ENCODE results near the gene SUMO1.

Gene SUMO1

DNA sequence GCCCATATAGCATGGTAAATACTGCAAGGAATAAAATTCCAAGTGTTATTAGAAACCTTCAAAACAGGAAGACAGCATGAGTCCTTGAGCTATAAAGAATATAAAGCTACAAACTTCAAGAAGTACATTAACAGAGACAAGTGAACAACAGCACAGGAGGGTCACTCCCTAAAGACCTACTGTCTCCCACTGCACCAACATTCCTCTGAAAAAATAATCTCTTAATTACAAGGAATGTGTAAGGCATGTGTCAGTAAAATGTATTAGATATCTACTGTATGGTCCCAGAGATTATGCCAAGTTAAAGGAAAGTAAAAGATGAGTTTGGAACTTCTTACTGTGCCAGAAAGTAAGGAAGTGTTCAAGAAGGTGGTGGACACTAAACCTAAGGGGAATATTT, 29.9 kb downstream of the SUMO1 start:
- no peak for DNase-seq
- H3K36me3 ChIP-seq = peaks cover 48 to 62% (median 55%) of the 10 kb centered on the region in 3 donors
- H3K27ac ChIP-seq = no peak overlapping the region
- H3K4me1 ChIP-seq = no peaks in the 10 kb centered on the region
- H3K27me3 ChIP-seq = no peaks in the 10 kb centered on the region
- H3K9me3 ChIP-seq = no peaks in the 10 kb centered on the region
- TF ChIP-seq, protein P1, sequence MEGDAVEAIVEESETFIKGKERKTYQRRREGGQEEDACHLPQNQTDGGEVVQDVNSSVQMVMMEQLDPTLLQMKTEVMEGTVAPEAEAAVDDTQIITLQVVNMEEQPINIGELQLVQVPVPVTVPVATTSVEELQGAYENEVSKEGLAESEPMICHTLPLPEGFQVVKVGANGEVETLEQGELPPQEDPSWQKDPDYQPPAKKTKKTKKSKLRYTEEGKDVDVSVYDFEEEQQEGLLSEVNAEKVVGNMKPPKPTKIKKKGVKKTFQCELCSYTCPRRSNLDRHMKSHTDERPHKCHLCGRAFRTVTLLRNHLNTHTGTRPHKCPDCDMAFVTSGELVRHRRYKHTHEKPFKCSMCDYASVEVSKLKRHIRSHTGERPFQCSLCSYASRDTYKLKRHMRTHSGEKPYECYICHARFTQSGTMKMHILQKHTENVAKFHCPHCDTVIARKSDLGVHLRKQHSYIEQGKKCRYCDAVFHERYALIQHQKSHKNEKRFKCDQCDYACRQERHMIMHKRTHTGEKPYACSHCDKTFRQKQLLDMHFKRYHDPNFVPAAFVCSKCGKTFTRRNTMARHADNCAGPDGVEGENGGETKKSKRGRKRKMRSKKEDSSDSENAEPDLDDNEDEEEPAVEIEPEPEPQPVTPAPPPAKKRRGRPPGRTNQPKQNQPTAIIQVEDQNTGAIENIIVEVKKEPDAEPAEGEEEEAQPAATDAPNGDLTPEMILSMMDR (IDR thresholded peaks at IDR 0.05) = no peak
- intact Hi-C loops (cut with DNase I; ENCODE audit: low total_unique reads) = no loop called here
- H3K4me3 ChIP-seq = no peak overlapping the region

DNA sequence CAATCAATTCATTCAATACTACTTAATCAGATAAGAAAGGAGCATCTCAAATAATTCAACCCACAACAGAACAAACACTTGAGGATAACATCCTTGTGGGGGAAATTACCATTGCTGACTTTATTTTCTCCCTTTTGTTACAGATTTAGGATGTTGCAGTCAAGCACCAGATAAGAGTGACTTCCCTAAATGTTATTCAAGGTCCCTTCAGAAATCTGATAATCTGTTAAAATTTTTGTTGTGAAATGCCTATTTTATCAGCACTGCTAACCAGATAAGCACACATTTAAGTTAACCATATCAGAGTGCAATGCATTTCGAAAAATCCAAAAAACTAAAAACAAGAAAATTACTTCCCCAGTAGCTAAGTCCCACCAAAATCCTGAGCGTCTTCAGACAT, 33.5 kb downstream of the SUMO1 start:
- intact Hi-C loops (cut with DNase I; ENCODE audit: low total_unique reads) = no loop called here
- peaks cover 28 to 46% (median 38%) of the 10 kb centered on the region in 3 donors for H3K36me3 ChIP-seq
- H3K4me3 ChIP-seq = no peak overlapping the region
- H3K27ac ChIP-seq = no peak overlapping the region
- DNase-seq = no peak
- H3K9me3 ChIP-seq = no peaks in the 10 kb centered on the region
- no peaks in the 10 kb centered on the region for H3K27me3 ChIP-seq
- TF ChIP-seq, protein P1 (IDR thresholded peaks at IDR 0.05) = no peak
- no peaks in the 10 kb centered on the region for H3K4me1 ChIP-seq

DNA sequence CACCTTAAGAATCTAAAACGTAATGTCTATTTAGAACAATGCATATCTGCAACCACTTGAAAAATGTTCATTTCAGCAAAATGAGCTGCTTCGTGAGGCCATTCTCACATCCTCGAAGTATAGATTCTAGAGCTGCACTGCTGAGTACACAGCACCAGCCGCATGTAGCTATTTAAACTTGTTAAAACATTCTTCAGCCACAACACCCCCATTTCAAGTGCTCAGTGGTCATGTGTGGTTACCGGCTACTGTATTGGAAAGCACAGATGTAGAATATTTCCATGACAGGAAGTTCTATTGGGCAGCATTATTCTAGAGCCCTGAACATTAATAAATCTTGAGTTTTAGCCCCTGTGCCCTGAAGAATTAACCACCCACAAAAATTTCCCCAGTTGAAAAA, 35.0 kb downstream of the SUMO1 start:
- Histone ChIP-seq H3K9me3 (no peaks in the 10 kb centered on the region), H3K27me3 (no peaks in the 10 kb centered on the region), H3K27ac (no peak overlapping the region), H3K36me3 (peaks cover 26 to 36% (median 32%) of the 10 kb centered on the region in 3 donors), H3K4me3 (no peak overlapping the region), H3K4me1 (no peaks in the 10 kb centered on the region)
- TF ChIP-seq, protein P1 (IDR thresholded peaks at IDR 0.05) = no peak
- intact Hi-C loops (cut with DNase I; ENCODE audit: low total_unique reads) = no loop called here
- DNase-seq = no peak

DNA sequence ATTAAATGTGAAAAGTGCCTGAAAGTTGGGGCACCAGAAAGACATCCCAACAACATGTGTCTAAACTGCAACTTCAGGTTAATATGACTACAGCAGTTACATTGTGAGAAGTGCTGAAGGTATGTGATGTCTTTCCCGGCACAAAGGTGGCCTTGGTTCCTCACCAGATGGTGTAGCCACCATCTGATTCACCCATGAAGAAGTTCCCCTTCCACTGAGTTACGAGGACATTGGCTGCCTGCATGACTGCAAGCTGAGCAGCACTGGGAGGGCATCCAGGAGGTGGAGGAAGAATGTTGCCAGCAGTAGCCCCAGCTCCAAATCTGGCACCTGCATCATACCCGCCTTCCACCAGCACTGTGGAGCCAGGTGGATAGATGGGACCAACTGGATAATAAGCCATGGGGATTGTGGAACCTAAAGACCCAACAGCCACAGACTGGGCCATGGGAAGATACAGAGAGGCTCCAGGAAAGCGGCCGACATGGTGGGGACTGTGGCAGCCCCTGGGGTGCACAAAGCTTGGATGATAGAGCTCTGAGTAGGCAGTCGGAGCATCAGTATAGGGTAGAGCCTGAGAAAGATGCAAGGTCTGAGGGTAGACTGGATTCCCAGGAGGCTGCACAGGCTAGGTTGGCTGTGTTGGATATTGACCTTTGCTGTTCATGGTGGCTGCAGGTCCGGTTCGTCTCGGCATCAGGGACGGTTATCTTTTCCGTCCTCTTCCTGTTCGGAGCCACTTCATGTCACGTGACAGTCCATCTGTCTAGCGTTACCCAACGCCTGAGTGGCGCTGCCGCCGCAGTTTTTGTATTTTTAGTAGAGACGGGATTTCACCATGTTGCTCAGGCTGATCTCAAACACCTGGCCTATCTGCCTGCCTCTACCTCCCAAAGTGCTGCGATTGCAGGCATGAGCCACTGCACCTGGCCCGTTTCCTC, 36.9 kb downstream of the SUMO1 start:
- no peaks in the 10 kb centered on the region for H3K27me3 ChIP-seq
- no peak for DNase-seq
- H3K4me1 ChIP-seq = no peaks in the 10 kb centered on the region
- intact Hi-C loops (cut with DNase I; ENCODE audit: low total_unique reads) = no loop called here
- no peak overlapping the region for H3K27ac ChIP-seq
- TF ChIP-seq, protein P1 (IDR thresholded peaks at IDR 0.05) = no peak
- H3K9me3 ChIP-seq = no peaks in the 10 kb centered on the region
- H3K4me3 ChIP-seq = no peak overlapping the region
- peaks cover 11 to 21% (median 17%) of the 10 kb centered on the region in 3 donors for H3K36me3 ChIP-seq

DNA sequence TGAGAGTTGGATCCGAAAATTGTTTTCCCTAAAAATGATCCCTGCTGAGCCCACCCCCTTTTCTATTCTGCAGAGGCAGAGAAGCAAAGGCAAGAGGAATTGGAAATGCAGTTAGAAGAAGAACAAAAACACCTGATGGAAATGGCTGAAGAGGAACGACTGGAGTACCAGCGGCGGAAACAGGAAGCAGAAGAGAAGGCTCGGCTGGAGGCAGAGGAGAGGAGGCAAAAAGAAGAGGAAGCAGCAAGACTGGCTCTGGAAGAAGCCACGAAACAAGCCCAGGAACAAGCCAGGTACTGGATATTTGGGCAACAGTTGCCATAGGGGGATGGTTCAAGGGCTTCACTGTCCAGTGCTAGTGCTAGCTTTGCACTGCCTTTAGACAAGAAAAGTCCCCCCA, 41.7 kb downstream of the SUMO1 start:
- intact Hi-C loops (cut with DNase I; ENCODE audit: low total_unique reads) = no loop called here
- Histone ChIP-seq H3K27me3 (no peaks in the 10 kb centered on the region), H3K9me3 (no peaks in the 10 kb centered on the region), H3K4me3 (no peak overlapping the region), H3K4me1 (no peaks in the 10 kb centered on the region), H3K27ac (no peak overlapping the region), H3K36me3 (peaks cover 0 to 6% (median 6%) of the 10 kb centered on the region in 3 donors)
- TF ChIP-seq, protein P1 (IDR thresholded peaks at IDR 0.05) = no peak
- no peak for DNase-seq

Data from tibial artery (tissue), 4 donors.